Subcutaneous abdominal adipose tissue (tissue), 5 donors: Measurements from ENCODE around the gene PRR20E.
"Not testable (repeated sequence)": the region's sequence is repeated elsewhere in the genome, so short reads cannot be mapped to it uniquely, and the experiment has no call there.

Source experiments
- H3K27ac ChIP-seq: one replicate; pipeline ENCODE4 v1.7.0; 2013; ENCODE audit warnings: low read depth, mild to moderate bottlenecking, inconsistent platforms, low read length, moderate library complexity
- H3K27me3 ChIP-seq, 5 donors: one replicate each; pipeline ENCODE4 v1.7.0; 2013; ENCODE audit warnings: low read length in 5 of 5, inconsistent platforms in 1 of 5; ENCODE audit not compliant: control insufficient read depth in 5 of 5, insufficient read depth in 4 of 5
- H3K36me3 ChIP-seq, 5 donors: one replicate each; pipeline ENCODE4 v1.7.0; 2013; ENCODE audit warnings: low read length in 5 of 5; ENCODE audit not compliant: control insufficient read depth in 5 of 5, insufficient read depth in 5 of 5
- H3K4me1 ChIP-seq, 5 donors: one replicate each; pipeline ENCODE4 v1.7.0; 2013; ENCODE audit warnings: low read length in 5 of 5, mild to moderate bottlenecking in 3 of 5, moderate library complexity in 1 of 5; ENCODE audit not compliant: control insufficient read depth in 5 of 5, insufficient read depth in 5 of 5
- H3K4me3 ChIP-seq, 5 donors: one replicate each; pipeline ENCODE4 v1.7.0; 2013; ENCODE audit warnings: low read length in 5 of 5, low read depth in 1 of 5
- H3K9ac ChIP-seq, 5 donors: one replicate each; pipeline ENCODE4 v1.7.0; 2013; ENCODE audit warnings: low read length in 5 of 5, mild to moderate bottlenecking in 4 of 5, moderate library complexity in 3 of 5
- H3K9me3 ChIP-seq, 5 donors: one replicate each; pipeline ENCODE4 v1.7.0; 2013; ENCODE audit warnings: low read length in 5 of 5; ENCODE audit not compliant: control insufficient read depth in 5 of 5
- donor health status: healthy.
- donor health status: healthy.
- donor health status: healthy.
- donor health status: healthy.
- donor health status: healthy.

PRR20E gene

DNA sequence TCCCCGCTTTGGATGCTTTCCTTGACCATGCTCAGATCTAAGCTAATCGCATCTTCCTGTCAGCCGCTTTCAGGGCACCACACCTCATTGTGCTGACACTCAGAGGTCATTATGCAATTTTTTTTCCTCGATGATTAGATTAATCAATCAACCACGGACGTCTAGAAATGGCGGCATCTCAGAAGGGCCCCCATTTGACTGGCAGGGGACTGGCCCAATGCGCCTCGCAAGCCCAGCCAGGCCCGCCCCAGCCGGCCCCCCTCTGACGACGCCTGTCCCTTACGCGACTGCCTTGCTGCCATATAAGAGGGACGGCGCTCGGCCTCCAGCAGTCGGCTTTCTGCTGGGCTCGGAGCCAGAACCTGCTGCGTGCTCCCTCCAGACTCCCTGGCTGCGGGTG, 13.2 kb upstream of the PRR20E start, which contains the start of gene PRR20C:
PRR20C (plus strand) TSS at position 301 of the 400 bp plus-strand sequence. CDS start 387 bp downstream, outside the sequence.
- H3K27me3 ChIP-seq, H3K27ac ChIP-seq, H3K36me3 ChIP-seq, H3K4me3 ChIP-seq, H3K9ac ChIP-seq, H3K9me3 ChIP-seq, H3K4me1 ChIP-seq: not testable (repeated sequence)

DNA sequence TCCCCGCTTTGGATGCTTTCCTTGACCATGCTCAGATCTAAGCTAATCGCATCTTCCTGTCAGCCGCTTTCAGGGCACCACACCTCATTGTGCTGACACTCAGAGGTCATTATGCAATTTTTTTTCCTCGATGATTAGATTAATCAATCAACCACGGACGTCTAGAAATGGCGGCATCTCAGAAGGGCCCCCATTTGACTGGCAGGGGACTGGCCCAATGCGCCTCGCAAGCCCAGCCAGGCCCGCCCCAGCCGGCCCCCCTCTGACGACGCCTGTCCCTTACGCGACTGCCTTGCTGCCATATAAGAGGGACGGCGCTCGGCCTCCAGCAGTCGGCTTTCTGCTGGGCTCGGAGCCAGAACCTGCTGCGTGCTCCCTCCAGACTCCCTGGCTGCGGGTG, 6.7 kb upstream of the PRR20E start, which contains the start of gene PRR20D:
PRR20D (plus strand) TSS at position 301 of the 400 bp plus-strand sequence. CDS start 387 bp downstream, outside the sequence.
- H3K27me3 ChIP-seq, H3K9ac ChIP-seq, H3K9me3 ChIP-seq, H3K27ac ChIP-seq, H3K4me1 ChIP-seq, H3K4me3 ChIP-seq, H3K36me3 ChIP-seq: not testable (repeated sequence)

DNA sequence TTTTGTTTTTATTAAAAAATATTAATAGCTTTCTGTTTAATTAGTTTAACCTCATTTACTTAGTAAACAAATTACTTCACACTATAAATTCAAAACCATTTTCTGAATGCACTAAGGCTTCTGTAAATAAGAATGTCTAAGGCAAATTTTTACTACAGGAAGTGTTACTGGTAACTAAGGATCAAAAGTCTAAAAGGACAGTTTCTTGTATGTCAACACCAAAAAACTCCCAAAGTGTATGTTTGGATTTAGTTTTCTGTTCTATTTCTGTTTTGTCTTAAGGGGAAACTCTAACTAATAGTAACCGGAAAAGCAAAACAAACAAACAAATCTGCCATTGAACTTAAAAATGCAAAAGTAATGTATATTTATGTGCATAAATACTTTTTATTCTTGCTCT, 24.7 kb downstream of the PRR20E start:
- H3K27me3 ChIP-seq = no peaks in the 10 kb centered on the region
- H3K9ac ChIP-seq = no peak overlapping the region
- no peaks in the 10 kb centered on the region for H3K9me3 ChIP-seq
- no peaks in the 10 kb centered on the region for H3K4me1 ChIP-seq
- H3K36me3 ChIP-seq = no peaks in the 10 kb centered on the region
- H3K4me3 ChIP-seq = no peak overlapping the region
- no peak overlapping the region for H3K27ac ChIP-seq

DNA sequence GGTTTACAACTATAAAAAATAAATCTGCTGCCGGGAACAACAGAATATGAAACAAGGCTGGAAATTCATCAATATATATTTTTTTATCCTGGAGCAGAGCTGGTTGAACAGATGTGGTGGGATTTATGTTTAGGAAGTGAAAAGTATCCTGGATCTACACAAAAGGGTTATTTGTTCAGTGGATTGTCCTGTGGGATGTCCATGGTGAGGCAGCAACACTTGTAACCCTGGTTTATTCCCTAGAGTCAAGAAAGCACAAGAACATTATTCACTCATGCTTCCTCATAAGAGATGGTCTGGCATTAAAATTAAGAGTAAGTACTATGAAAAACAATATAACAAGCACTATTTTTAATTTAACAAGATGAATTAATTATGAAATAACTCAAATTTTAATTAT, 46.0 kb downstream of the PRR20E start:
- H3K4me3 ChIP-seq = no peak overlapping the region
- H3K36me3 ChIP-seq = no peaks in the 10 kb centered on the region
- H3K4me1 ChIP-seq = no peaks in the 10 kb centered on the region
- no peaks in the 10 kb centered on the region for H3K9me3 ChIP-seq
- no peak overlapping the region for H3K27ac ChIP-seq
- no peak overlapping the region for H3K9ac ChIP-seq
- no peaks in the 10 kb centered on the region for H3K27me3 ChIP-seq
